ENCODE data around the gene KRTAP5-8.

DNA sequence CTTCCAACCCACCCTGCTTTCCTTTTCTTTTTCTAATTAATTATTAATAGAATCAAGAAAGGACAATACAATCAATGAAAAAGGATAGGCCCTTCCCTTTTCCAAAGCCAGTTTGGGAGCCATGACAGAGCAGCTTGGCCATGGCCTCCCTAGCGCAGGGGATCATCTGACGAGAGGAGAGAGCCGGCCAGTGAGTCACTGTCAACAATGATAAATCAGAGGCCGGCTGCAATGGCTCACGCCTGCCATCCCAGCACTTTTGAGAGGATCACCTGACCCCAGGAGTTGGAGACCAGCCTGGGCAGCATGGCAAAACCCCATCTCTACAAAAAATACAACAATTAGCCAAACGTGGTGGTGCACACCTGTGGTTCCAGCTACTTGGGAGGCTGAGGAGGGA lies 38.3 kb upstream of the KRTAP5-8 start:
- TF ChIP-seq, protein P1, sequence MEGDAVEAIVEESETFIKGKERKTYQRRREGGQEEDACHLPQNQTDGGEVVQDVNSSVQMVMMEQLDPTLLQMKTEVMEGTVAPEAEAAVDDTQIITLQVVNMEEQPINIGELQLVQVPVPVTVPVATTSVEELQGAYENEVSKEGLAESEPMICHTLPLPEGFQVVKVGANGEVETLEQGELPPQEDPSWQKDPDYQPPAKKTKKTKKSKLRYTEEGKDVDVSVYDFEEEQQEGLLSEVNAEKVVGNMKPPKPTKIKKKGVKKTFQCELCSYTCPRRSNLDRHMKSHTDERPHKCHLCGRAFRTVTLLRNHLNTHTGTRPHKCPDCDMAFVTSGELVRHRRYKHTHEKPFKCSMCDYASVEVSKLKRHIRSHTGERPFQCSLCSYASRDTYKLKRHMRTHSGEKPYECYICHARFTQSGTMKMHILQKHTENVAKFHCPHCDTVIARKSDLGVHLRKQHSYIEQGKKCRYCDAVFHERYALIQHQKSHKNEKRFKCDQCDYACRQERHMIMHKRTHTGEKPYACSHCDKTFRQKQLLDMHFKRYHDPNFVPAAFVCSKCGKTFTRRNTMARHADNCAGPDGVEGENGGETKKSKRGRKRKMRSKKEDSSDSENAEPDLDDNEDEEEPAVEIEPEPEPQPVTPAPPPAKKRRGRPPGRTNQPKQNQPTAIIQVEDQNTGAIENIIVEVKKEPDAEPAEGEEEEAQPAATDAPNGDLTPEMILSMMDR (IDR thresholded peaks at IDR 0.05) = no peak
- TF ChIP-seq POLR2A (IDR thresholded peaks at IDR 0.05) = no peak

All from stomach (tissue), 4 donors.